ENCODE results near the gene UGGT1. TPM values are rescaled to one million over a fixed set of nuclear protein-coding genes. Genes with fewer than 3 reads are reported as not detected.

The UGGT1 gene
- total and polyA plus RNA-seq, 4 donors, result 6.7 to 74.7 (median 32.4) TPM

DNA sequence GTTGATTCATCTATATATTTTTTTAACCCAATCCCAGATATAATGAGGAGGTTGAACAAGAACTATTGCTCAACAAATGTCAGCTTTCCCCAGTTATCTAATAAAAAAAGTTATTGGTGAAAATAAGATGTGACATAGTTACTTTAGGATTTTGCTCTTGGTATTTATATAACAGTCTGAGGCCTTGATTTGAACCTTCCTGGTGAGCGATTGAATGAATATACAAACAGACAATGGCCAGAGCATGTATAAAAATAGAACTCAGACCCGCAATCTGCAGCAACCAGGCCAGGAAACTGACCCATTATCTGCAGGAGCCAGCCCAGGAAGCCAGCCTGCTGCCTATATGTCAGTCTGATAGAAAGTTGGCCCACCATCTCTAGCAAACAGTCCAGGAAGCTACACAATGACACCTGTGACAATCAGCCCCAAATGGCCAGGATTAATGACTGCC is 146.1 kb downstream of the UGGT1 start:
- Histone ChIP-seq H3K9ac (ENCODE audit: low read depth in 1 of 2, low read length in 2 of 2) (no peak overlapping the region), H3K4me1 (ENCODE audit: control insufficient read depth in 4 of 4, insufficient read depth in 4 of 4, low read length in 3 of 4) (peaks cover 0 to 12% (median 7%) of the 10 kb centered on the region in 4 donors), H3K4me3 (ENCODE audit: low read depth in 1 of 3, low read length in 3 of 3) (no peak overlapping the region), H3K9me3 (ENCODE audit: control insufficient read depth in 4 of 4, low read length in 3 of 4) (no peaks in the 10 kb centered on the region), H3K27ac (ENCODE audit: low read depth in 1 of 2, low read length in 2 of 2) (no peak overlapping the region), H3K27me3 (ENCODE audit: control insufficient read depth in 4 of 4, insufficient read depth in 4 of 4, low read length in 3 of 4) (no peaks in the 10 kb centered on the region), H3K36me3 (ENCODE audit: control insufficient read depth in 4 of 4, insufficient read depth in 3 of 4, low read depth in 1 of 4, low read length in 3 of 4) (no peaks in the 10 kb centered on the region)
- no peak for DNase-seq (ENCODE audit: low spot score)
- WGBS, result 80% methylated on average over 2 of the region's 2 CpGs
- TF ChIP-seq NR2F2 (IDR thresholded peaks at IDR 0.05) (no peak), SP1 (IDR thresholded peaks at IDR 0.05) (no peak), RAD21 (IDR thresholded peaks at IDR 0.05) (no peak), RXRA (IDR thresholded peaks at IDR 0.05) (no peak), HNF4A (conservative IDR thresholded peaks at IDR 0.05) (no peak), TAF1 (conservative IDR thresholded peaks at IDR 0.05) (no peak), JUND (IDR thresholded peaks at IDR 0.05) (no peak), FOXA2 (IDR thresholded peaks at IDR 0.05) (no peak), HNF4G (IDR thresholded peaks at IDR 0.05) (no peak), GABPA (IDR thresholded peaks at IDR 0.05 in 1 of 2, conservative IDR thresholded peaks at IDR 0.05 in 1 of 2) (no peak)
- TF ChIP-seq, protein P1, sequence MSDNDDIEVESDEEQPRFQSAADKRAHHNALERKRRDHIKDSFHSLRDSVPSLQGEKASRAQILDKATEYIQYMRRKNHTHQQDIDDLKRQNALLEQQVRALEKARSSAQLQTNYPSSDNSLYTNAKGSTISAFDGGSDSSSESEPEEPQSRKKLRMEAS (IDR thresholded peaks at IDR 0.05), result no peak
- TF ChIP-seq, protein P2, sequence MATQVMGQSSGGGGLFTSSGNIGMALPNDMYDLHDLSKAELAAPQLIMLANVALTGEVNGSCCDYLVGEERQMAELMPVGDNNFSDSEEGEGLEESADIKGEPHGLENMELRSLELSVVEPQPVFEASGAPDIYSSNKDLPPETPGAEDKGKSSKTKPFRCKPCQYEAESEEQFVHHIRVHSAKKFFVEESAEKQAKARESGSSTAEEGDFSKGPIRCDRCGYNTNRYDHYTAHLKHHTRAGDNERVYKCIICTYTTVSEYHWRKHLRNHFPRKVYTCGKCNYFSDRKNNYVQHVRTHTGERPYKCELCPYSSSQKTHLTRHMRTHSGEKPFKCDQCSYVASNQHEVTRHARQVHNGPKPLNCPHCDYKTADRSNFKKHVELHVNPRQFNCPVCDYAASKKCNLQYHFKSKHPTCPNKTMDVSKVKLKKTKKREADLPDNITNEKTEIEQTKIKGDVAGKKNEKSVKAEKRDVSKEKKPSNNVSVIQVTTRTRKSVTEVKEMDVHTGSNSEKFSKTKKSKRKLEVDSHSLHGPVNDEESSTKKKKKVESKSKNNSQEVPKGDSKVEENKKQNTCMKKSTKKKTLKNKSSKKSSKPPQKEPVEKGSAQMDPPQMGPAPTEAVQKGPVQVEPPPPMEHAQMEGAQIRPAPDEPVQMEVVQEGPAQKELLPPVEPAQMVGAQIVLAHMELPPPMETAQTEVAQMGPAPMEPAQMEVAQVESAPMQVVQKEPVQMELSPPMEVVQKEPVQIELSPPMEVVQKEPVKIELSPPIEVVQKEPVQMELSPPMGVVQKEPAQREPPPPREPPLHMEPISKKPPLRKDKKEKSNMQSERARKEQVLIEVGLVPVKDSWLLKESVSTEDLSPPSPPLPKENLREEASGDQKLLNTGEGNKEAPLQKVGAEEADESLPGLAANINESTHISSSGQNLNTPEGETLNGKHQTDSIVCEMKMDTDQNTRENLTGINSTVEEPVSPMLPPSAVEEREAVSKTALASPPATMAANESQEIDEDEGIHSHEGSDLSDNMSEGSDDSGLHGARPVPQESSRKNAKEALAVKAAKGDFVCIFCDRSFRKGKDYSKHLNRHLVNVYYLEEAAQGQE (IDR thresholded peaks at IDR 0.05), result no peak
- TF ChIP-seq, protein P3, sequence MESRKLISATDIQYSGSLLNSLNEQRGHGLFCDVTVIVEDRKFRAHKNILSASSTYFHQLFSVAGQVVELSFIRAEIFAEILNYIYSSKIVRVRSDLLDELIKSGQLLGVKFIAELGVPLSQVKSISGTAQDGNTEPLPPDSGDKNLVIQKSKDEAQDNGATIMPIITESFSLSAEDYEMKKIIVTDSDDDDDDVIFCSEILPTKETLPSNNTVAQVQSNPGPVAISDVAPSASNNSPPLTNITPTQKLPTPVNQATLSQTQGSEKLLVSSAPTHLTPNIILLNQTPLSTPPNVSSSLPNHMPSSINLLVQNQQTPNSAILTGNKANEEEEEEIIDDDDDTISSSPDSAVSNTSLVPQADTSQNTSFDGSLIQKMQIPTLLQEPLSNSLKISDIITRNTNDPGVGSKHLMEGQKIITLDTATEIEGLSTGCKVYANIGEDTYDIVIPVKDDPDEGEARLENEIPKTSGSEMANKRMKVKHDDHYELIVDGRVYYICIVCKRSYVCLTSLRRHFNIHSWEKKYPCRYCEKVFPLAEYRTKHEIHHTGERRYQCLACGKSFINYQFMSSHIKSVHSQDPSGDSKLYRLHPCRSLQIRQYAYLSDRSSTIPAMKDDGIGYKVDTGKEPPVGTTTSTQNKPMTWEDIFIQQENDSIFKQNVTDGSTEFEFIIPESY (IDR thresholded peaks at IDR 0.05), result no peak
- TF ChIP-seq, protein P4, sequence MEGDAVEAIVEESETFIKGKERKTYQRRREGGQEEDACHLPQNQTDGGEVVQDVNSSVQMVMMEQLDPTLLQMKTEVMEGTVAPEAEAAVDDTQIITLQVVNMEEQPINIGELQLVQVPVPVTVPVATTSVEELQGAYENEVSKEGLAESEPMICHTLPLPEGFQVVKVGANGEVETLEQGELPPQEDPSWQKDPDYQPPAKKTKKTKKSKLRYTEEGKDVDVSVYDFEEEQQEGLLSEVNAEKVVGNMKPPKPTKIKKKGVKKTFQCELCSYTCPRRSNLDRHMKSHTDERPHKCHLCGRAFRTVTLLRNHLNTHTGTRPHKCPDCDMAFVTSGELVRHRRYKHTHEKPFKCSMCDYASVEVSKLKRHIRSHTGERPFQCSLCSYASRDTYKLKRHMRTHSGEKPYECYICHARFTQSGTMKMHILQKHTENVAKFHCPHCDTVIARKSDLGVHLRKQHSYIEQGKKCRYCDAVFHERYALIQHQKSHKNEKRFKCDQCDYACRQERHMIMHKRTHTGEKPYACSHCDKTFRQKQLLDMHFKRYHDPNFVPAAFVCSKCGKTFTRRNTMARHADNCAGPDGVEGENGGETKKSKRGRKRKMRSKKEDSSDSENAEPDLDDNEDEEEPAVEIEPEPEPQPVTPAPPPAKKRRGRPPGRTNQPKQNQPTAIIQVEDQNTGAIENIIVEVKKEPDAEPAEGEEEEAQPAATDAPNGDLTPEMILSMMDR (IDR thresholded peaks at IDR 0.05; ENCODE audit: low read depth, low read length, missing input control), result no peak
- TF ChIP-seq, protein P5, sequence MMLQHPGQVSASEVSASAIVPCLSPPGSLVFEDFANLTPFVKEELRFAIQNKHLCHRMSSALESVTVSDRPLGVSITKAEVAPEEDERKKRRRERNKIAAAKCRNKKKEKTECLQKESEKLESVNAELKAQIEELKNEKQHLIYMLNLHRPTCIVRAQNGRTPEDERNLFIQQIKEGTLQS (IDR thresholded peaks at IDR 0.05), result no peak

Data from liver (tissue), 9 donors.